K562 (cell line): ENCODE data around the gene PIK3CD. TPM values are rescaled to one million over a fixed set of nuclear protein-coding genes. Genes with fewer than 3 reads are reported as not detected.

Experiments used
- ATAC-seq: fragments of 200-7000 bp; cut with Tn5 transposase; 3 replicates; pipeline ENCODE4 v1.9.1; 2020; ENCODE audit warnings: moderate library complexity
- BruUV-seq: library from RNA; stranded (reverse); fragments of 400-500 nt; replicated peaks from 2 replicates; lab custom pipeline; 2021; lab: Mats Ljungman, UMichigan
- CTCF ChIA-PET: fragments of 300-600 bp; formaldehyde crosslinking; extraction: SDS; loops from one replicate; lab custom pipeline; 2021; ENCODE audit warnings: low intra/inter-chr PET ratio; lab: Yijun Ruan, JAX
- POLR2A ChIA-PET: fragments of 300-600, 350-650 bp; sonication (Branson Sonifier 250); formaldehyde crosslinking; extraction: SDS; loops from one replicate; lab custom pipeline; 2021; ENCODE audit warnings: antibody characterized with exemption, inconsistent platforms; lab: Yijun Ruan, JAX
- DNase-seq, 4 experiments: peaks; one replicate each; pipeline versions ENCODE4 v3.0.0 to v3.0.0-alpha.2; 2011 to 2018; ENCODE audit warnings: low spot score in 3 of 4, mixed read lengths in 3 of 4; ENCODE audit errors: extremely low read depth in 1 of 4
- FAIRE-seq: peaks from 2 replicates; lab custom pipeline; 2011; peaks lifted over from hg19 to GRCh38; lab: Jason Lieb, UNC
- H2AFZ ChIP-seq: 2 replicates; pipeline ENCODE4 v1.6.0; 2011; ENCODE audit warnings: low read depth, low read length, control low read depth, inconsistent platforms
- H3K27ac ChIP-seq: fragments of 200-600 bp; 3 replicates; pipeline ENCODE4 v1.8.0; 2011; ENCODE audit warnings: low read depth, mild to moderate bottlenecking, control low read depth, inconsistent platforms, low read length, moderate library complexity, mixed read lengths; ENCODE audit errors: extremely low read depth
- H3K27me3 ChIP-seq, 2 experiments: fragments of 300-600 bp in 1 of 2; 2 replicates in 1 of 2; 3 replicates in 1 of 2; pipeline versions ENCODE4 v1.6.0 to v1.8.0; 2011; ENCODE audit warnings: inconsistent platforms in 2 of 2, low read length in 2 of 2, mild to moderate bottlenecking in 1 of 2, mixed read lengths in 1 of 2, moderate library complexity in 1 of 2; ENCODE audit not compliant: control insufficient read depth in 2 of 2, insufficient read depth in 2 of 2
- H3K36me3 ChIP-seq: fragments of 300-600 bp; 3 replicates; pipeline ENCODE4 v1.8.0; 2011; ENCODE audit warnings: mild to moderate bottlenecking, low read length, inconsistent platforms; ENCODE audit not compliant: control insufficient read depth, insufficient read depth
- H3K4me1 ChIP-seq, 2 experiments: fragments of 200-600 bp in 1 of 2; replicated peaks in 1 of 2; 2 replicates in 1 of 2; 3 replicates in 1 of 2; pipeline versions ENCODE4 v1.5.1 to v1.8.0; 2011; ENCODE audit warnings: inconsistent platforms in 2 of 2, low read length in 2 of 2, mild to moderate bottlenecking in 1 of 2, mixed read lengths in 1 of 2, moderate library complexity in 1 of 2; ENCODE audit not compliant: control insufficient read depth in 2 of 2, insufficient read depth in 2 of 2
- H3K4me2 ChIP-seq: 2 replicates; pipeline ENCODE4 v1.6.1; 2011; ENCODE audit warnings: low read length, control low read depth, inconsistent platforms, mixed read lengths; ENCODE audit not compliant: insufficient read depth
- H3K4me3 ChIP-seq: fragments of 200-600 bp; sonication (generic), shearing (Covaris generic); 2 replicates; pipeline ENCODE4 v1.5.1; 2016; ENCODE audit warnings: control low read depth, inconsistent platforms
- H3K79me2 ChIP-seq: fragments of 200-600 bp; 3 replicates; pipeline ENCODE4 v1.8.0; 2011; ENCODE audit warnings: low read length, inconsistent platforms; ENCODE audit not compliant: control insufficient read depth, insufficient read depth
- H3K9ac ChIP-seq, 2 experiments: 2 replicates each; pipeline versions ENCODE4 v1.6.0 to v1.6.1; 2011; ENCODE audit warnings: low read depth in 2 of 2, low read length in 2 of 2, control low read depth in 1 of 2, inconsistent platforms in 1 of 2, mild to moderate bottlenecking in 1 of 2, mixed read lengths in 1 of 2; ENCODE audit not compliant: insufficient read depth in 1 of 2
- H3K9me1 ChIP-seq: one replicate; pipeline ENCODE4 v1.6.0; 2011; ENCODE audit warnings: inconsistent platforms, mild to moderate bottlenecking, low read length, moderate library complexity; ENCODE audit not compliant: control insufficient read depth, insufficient read depth
- H3K9me3 ChIP-seq: replicated peaks from 2 replicates; pipeline ENCODE4 v1.5.1; 2011; ENCODE audit warnings: low read depth, low read length, inconsistent platforms; ENCODE audit not compliant: control insufficient read depth, insufficient read depth
- H4K20me1 ChIP-seq: replicated peaks from 2 replicates; pipeline ENCODE4 v1.6.1; 2011; ENCODE audit warnings: low read length, inconsistent platforms, mixed read lengths; ENCODE audit not compliant: control insufficient read depth, insufficient read depth
- BHLHE40 ChIP-seq: IDR thresholded peaks from 2 replicates; pipeline ENCODE4 v1.6.1; 2011; ENCODE audit warnings: low read length, improper control_type of control experiment
- C11orf30 ChIP-seq: fragments of 450-650 bp; IDR thresholded peaks from 2 replicates; pipeline ENCODE4 v1.6.1; 2016; ENCODE audit warnings: low read depth, mild to moderate bottlenecking
- CHAMP1 ChIP-seq: fragments of 450-650 bp; IDR thresholded peaks from 2 replicates; pipeline ENCODE4 v1.6.1; 2016; ENCODE audit warnings: mild to moderate bottlenecking
- FOXK2 ChIP-seq, 2 experiments: fragments of 450-650 bp; IDR thresholded peaks in 1 of 2; conservative IDR thresholded peaks in 1 of 2; 2 replicates each; pipeline ENCODE4 v1.6.1; 2016; ENCODE audit warnings: low read depth in 2 of 2, mild to moderate bottlenecking in 1 of 2
- MAFF ChIP-seq: IDR thresholded peaks from 2 replicates; pipeline ENCODE4 v1.6.1; 2012; ENCODE audit warnings: low read length, improper control_type of control experiment
- MAFG ChIP-seq: fragments of 450-650 bp; conservative IDR thresholded peaks from 2 replicates; pipeline ENCODE4 v1.6.1; 2016; ENCODE audit warnings: missing genetic modification characterization, missing compliant biosample characterization
- MAFK ChIP-seq: IDR thresholded peaks from 2 replicates; pipeline ENCODE4 v1.6.1; 2011; ENCODE audit warnings: low read length, improper control_type of control experiment
- MTA1 ChIP-seq: fragments of 450-650 bp; IDR thresholded peaks from 2 replicates; pipeline ENCODE4 v1.6.1; 2017; ENCODE audit warnings: borderline replicate concordance
- RFX5 ChIP-seq: IDR thresholded peaks from 2 replicates; pipeline ENCODE4 v1.6.1; 2011; ENCODE audit warnings: low read depth, mild to moderate bottlenecking, improper control_type of control experiment, low read length
- THRB ChIP-seq: fragments of 450-650 bp; formaldehyde crosslinking; conservative IDR thresholded peaks from 2 replicates; pipeline ENCODE4 v1.4.0; 2022; ENCODE audit warnings: mild to moderate bottlenecking, missing genetic modification characterization
- ZNF316 ChIP-seq: fragments of 450-650 bp; IDR thresholded peaks from 2 replicates; pipeline ENCODE4 v1.6.1; 2016
- WGBS: fragments of 100-300 bp; shearing (Covaris generic); methylation state at CpG from one replicate; pipeline ENCODE4 v1.1.6; 2016; ENCODE audit warnings: low coverage, mixed read lengths; ENCODE audit not compliant: insufficient coverage; ENCODE audit errors: missing lambda C conversion rate; 5-methylcytosine and 5-hydroxymethylcytosine counted together
- in situ Hi-C: fragments of 300-500 bp; cut with MboI; formaldehyde crosslinking; loops from 4 replicates; pipeline ENCODE4 v1.15.0; 2018; ENCODE audit warnings: inconsistent platforms, mixed read lengths
- intact Hi-C: fragments of 100-400 bp; cut with micrococcal nuclease; formaldehyde crosslinking; loops from 2 replicates; pipeline ENCODE4 v1.14.2; 2022
- polyA plus RNA-seq, 8 experiments: library from polyadenylated mRNA; depleted of rRNA in 4 of 8; stranded (reverse) in 5 of 8; unstranded in 3 of 8; fragments of >200 nt; fragmentation: Nextera tagmentation in 2 of 8; fragmentation: Illumina TruSeq in 1 of 8; extraction: Ambion mirVana in 2 of 8; extraction: Trizol in 1 of 8; gene quantifications; 2 replicates each; pipeline versions ENCODE4 v1.2.1 to v1.2.3, GENCODE V29; 2011 to 2014; ENCODE audit warnings: inconsistent platforms in 1 of 8, missing spikeins in 1 of 8
- total RNA-seq, 7 experiments: library from RNA; depleted of rRNA in 6 of 7; stranded (reverse); fragments of >200 nt in 6 of 7; fragmentation: Illumina TruSeq in 2 of 7; extraction: Trizol in 2 of 7; gene quantifications; 2 replicates each; pipeline versions ENCODE4 v1.2.1 to v1.2.3, GENCODE V29; 2011 to 2021; ENCODE audit warnings: low replicate concordance in 1 of 7

Gene PIK3CD
- total and polyA plus RNA-seq, 9 of the 15 experiments (the other 6 are each of a cell fraction or from before 2014, with no cell fraction given), result 1.8 to 20.8 (median 7.2) TPM

GRCh38 chr1:9671377-9672140 lies 20.0 kb downstream of the PIK3CD start:
- H3K4me3 ChIP-seq, result no peak overlapping the region
- H3K9me1 ChIP-seq, result no peaks in the 10 kb centered on the region
- ChIA-PET POLR2A (interaction anchor here (0.5 to 2.3 kb wide), 5 partner anchors 9 to 40 kb away, joined by 3 to 11 read pairs (median 3); no protein-coding TSS in a partner anchor), CTCF (no interaction called here)
- no peaks in the 10 kb centered on the region for H4K20me1 ChIP-seq
- H3K4me1 ChIP-seq, result peaks cover 0 to 8% of the 10 kb centered on the region in 2 experiments; a peak in 2 of 5 replicates
- H2AFZ ChIP-seq, result no peak overlapping the region
- intact Hi-C loops, result no loop called here
- no peak overlapping the region for H3K27ac ChIP-seq
- in situ Hi-C loops, result no loop called here
- no TSS peak for BruUV-seq
- H3K27me3 ChIP-seq, result 0 out of 5 replicates have a peak, but pooled peaks cover 0 to 2% of the 10 kb centered on the region in 2 experiments
- TF ChIP-seq MAFG (tag), result peak; percentile 33; the same call in 1 of the 2 replicates
- TF ChIP-seq CHAMP1, result no peak
- no peak for TF ChIP-seq RFX5
- no peak for TF ChIP-seq THRB
- peak; percentile 74 for TF ChIP-seq ZNF316
- 0 out of 2 replicates have a peak, but pooled peaks have one; percentile 25 for TF ChIP-seq MAFF
- TF ChIP-seq FOXK2 (conservative IDR thresholded peaks at IDR 0.05 in 1 of 2, IDR thresholded peaks at IDR 0.05 in 1 of 2; ENCODE audit: low read depth in 2 of 2), result no peak
- 0 out of 2 replicates have a peak, but pooled peaks have one; percentile 14 for TF ChIP-seq MAFK
- no peak for TF ChIP-seq MTA1
- TF ChIP-seq BHLHE40, result no peak
- TF ChIP-seq C11orf30, result peak; percentile 55; the same call in 1 of the 2 replicates
- 41% methylated on average over 8 of the region's 8 CpGs for WGBS
- no peak overlapping the region for H3K4me2 ChIP-seq
- no peaks in the 10 kb centered on the region for H3K9me3 ChIP-seq
- 0 out of 4 replicates have a peak overlapping the region, but pooled peaks of 1 of the 2 experiments have one; percentile 58 for H3K9ac ChIP-seq
- no peaks in the 10 kb centered on the region for H3K79me2 ChIP-seq
- ATAC-seq, result peak; percentile 24; the same call in 1 of the 3 replicates
- FAIRE-seq, result no peak
- no peak for DNase-seq
- H3K36me3 ChIP-seq, result no peaks in the 10 kb centered on the region
